Panc1 (cell line): Measurements from ENCODE around the gene CNIH2. TPM values are rescaled to one million over a fixed set of nuclear protein-coding genes. Genes with fewer than 3 reads are reported as not detected.

Experiments used
- ATAC-seq: fragments of 200-7000 bp; cut with Tn5 transposase; 2 replicates; pipeline ENCODE4 v1.9.1; 2020; ENCODE audit warnings: mild to moderate bottlenecking, moderate library complexity
- BruUV-seq: library from RNA; stranded (reverse); fragments of 400-500 nt; replicated peaks from 2 replicates; lab custom pipeline; 2021; lab: Mats Ljungman, UMichigan
- CTCF ChIA-PET: fragments of 300-600 bp; sonication (Branson Sonifier 250); formaldehyde crosslinking; loops from one replicate; lab custom pipeline; 2022; ENCODE audit warnings: antibody characterized with exemption; lab: Charles Lee
- POLR2A ChIA-PET: fragments of 300-600 bp; sonication (Branson Sonifier 250); formaldehyde crosslinking; loops from one replicate; lab custom pipeline; 2022; ENCODE audit warnings: antibody characterized with exemption; lab: Charles Lee
- DNase-seq: peaks from one replicate; pipeline ENCODE4 v3.0.0-alpha.2; 2010; ENCODE audit warnings: low read depth, low spot score
- H3K27ac ChIP-seq: 2 replicates; pipeline ENCODE4 v1.5.1; 2011; ENCODE audit warnings: mild to moderate bottlenecking, low read length, inconsistent platforms
- H3K27me3 ChIP-seq: fragments of 200-500 bp; sonication (Bioruptor generic); 2 replicates; pipeline ENCODE4 v1.6.0; 2014; ENCODE audit warnings: low read length, inconsistent platforms; ENCODE audit not compliant: control insufficient read depth, insufficient read depth
- H3K36me3 ChIP-seq: fragments of 200-500 bp; sonication (Bioruptor generic); 2 replicates; pipeline ENCODE4 v1.5.1; 2014; ENCODE audit warnings: inconsistent platforms, mild to moderate bottlenecking, low read length, moderate library complexity; ENCODE audit not compliant: control insufficient read depth, insufficient read depth
- H3K4me1 ChIP-seq: 2 replicates; pipeline ENCODE4 v1.5.1; 2011; ENCODE audit warnings: inconsistent platforms, mild to moderate bottlenecking, low read length, moderate library complexity; ENCODE audit not compliant: control insufficient read depth, insufficient read depth
- H3K4me3 ChIP-seq, 2 experiments: 2 replicates each; pipeline ENCODE4 v1.5.1; 2011 to 2012; ENCODE audit warnings: low read depth in 2 of 2, low read length in 2 of 2, mild to moderate bottlenecking in 2 of 2, inconsistent platforms in 1 of 2, moderate library complexity in 1 of 2
- H3K9me3 ChIP-seq: fragments of 200-500 bp; sonication (Bioruptor generic); 2 replicates; pipeline ENCODE4 v1.5.1; 2014; ENCODE audit warnings: low read depth, mild to moderate bottlenecking, inconsistent platforms, low read length, moderate library complexity; ENCODE audit not compliant: control insufficient read depth, insufficient read depth
- POLR2AphosphoS5 ChIP-seq: IDR thresholded peaks from 2 replicates; pipeline ENCODE4 v1.6.1; 2012; ENCODE audit warnings: mild to moderate bottlenecking, low read depth, low read length, moderate library complexity
- SIN3A ChIP-seq: IDR thresholded peaks from 2 replicates; pipeline ENCODE4 v1.6.1; 2012; ENCODE audit warnings: low read depth, mild to moderate bottlenecking, low read length, moderate library complexity, borderline replicate concordance; ENCODE audit not compliant: insufficient read depth
- TCF7L2 ChIP-seq: IDR thresholded peaks from 2 replicates; pipeline ENCODE4 v1.6.1; 2011; ENCODE audit warnings: mild to moderate bottlenecking, low read depth, low read length, inconsistent platforms
- in situ Hi-C: cut with HindIII; loops from 2 replicates; pipeline ENCODE4 v1.10.0; 2016; ENCODE audit warnings: low sequenced_read_pairs, low pct_unique_long_range_greater_than_20kb
- intact Hi-C: fragments of 100-400 bp; cut with micrococcal nuclease; formaldehyde crosslinking; loops from one replicate; pipeline ENCODE4 v1.10.0; 2022; ENCODE audit not compliant: unreplicated experiment
- total RNA-seq: library from RNA; stranded (reverse); gene quantifications from one replicate; pipeline ENCODE4 v1.2.1, GENCODE V29; 2021; ENCODE audit not compliant: unreplicated experiment
- TF ChIP-seq, protein P1 (sequence below), 2 experiments: IDR thresholded peaks; 2 replicates each; pipeline ENCODE4 v1.6.1; 2011 to 2012; ENCODE audit warnings: low read depth in 2 of 2, control low read depth in 1 of 2, low read length in 1 of 2, mild to moderate bottlenecking in 1 of 2, moderate library complexity in 1 of 2; ENCODE audit not compliant: insufficient read depth in 1 of 2
- TF ChIP-seq, protein P2 (sequence below): fragments of 450-650 bp; IDR thresholded peaks from 2 replicates; pipeline ENCODE4 v1.5.1; 2017; ENCODE audit warnings: mild to moderate bottlenecking

The CNIH2 gene
- total RNA-seq, 1 experiment from 2014 or later, result 9.3 TPM

DNA sequence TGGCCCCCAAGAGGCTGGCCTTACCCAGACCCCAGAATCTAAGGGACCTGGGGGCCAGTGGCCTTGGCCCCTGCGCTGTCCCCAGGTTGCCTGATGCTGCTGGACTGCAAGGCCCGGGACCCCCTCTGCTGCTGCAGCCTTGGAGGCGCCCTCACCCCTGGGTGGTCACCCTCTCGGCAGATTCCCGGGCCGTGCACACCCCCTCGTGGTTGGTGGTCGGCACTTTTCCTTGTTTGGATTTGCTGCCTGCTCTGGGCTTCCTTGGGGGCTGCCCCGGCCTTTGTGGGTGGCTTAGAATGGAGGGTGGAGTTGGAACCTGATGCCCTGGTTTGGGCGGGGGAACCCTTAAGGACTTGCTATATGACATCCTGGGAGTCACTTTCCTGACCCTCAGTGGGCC is 53.0 kb downstream of the CNIH2 start:
- intact Hi-C loops (no loop called here), in situ Hi-C loops (no loop called here)
- no peaks in the 10 kb centered on the region for H3K36me3 ChIP-seq
- DNase-seq (no peak), ATAC-seq (no peak)
- TF ChIP-seq POLR2AphosphoS5 (no peak), SIN3A (no peak)
- TF ChIP-seq, protein P1, sequence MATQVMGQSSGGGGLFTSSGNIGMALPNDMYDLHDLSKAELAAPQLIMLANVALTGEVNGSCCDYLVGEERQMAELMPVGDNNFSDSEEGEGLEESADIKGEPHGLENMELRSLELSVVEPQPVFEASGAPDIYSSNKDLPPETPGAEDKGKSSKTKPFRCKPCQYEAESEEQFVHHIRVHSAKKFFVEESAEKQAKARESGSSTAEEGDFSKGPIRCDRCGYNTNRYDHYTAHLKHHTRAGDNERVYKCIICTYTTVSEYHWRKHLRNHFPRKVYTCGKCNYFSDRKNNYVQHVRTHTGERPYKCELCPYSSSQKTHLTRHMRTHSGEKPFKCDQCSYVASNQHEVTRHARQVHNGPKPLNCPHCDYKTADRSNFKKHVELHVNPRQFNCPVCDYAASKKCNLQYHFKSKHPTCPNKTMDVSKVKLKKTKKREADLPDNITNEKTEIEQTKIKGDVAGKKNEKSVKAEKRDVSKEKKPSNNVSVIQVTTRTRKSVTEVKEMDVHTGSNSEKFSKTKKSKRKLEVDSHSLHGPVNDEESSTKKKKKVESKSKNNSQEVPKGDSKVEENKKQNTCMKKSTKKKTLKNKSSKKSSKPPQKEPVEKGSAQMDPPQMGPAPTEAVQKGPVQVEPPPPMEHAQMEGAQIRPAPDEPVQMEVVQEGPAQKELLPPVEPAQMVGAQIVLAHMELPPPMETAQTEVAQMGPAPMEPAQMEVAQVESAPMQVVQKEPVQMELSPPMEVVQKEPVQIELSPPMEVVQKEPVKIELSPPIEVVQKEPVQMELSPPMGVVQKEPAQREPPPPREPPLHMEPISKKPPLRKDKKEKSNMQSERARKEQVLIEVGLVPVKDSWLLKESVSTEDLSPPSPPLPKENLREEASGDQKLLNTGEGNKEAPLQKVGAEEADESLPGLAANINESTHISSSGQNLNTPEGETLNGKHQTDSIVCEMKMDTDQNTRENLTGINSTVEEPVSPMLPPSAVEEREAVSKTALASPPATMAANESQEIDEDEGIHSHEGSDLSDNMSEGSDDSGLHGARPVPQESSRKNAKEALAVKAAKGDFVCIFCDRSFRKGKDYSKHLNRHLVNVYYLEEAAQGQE (IDR thresholded peaks at IDR 0.05; ENCODE audit: insufficient read depth in 1 of 2, low read depth in 2 of 2, low read length in 1 of 2), result no peak
- TF ChIP-seq, protein P2, sequence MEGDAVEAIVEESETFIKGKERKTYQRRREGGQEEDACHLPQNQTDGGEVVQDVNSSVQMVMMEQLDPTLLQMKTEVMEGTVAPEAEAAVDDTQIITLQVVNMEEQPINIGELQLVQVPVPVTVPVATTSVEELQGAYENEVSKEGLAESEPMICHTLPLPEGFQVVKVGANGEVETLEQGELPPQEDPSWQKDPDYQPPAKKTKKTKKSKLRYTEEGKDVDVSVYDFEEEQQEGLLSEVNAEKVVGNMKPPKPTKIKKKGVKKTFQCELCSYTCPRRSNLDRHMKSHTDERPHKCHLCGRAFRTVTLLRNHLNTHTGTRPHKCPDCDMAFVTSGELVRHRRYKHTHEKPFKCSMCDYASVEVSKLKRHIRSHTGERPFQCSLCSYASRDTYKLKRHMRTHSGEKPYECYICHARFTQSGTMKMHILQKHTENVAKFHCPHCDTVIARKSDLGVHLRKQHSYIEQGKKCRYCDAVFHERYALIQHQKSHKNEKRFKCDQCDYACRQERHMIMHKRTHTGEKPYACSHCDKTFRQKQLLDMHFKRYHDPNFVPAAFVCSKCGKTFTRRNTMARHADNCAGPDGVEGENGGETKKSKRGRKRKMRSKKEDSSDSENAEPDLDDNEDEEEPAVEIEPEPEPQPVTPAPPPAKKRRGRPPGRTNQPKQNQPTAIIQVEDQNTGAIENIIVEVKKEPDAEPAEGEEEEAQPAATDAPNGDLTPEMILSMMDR, result no peak
- peaks cover 28% of the 10 kb centered on the region for H3K4me1 ChIP-seq
- H3K27ac ChIP-seq, result no peak overlapping the region
- ChIA-PET CTCF (interaction anchor here (1.6 kb wide), 1 partner anchor 19 kb away, joined by 6 read pairs; no protein-coding TSS in a partner anchor), POLR2A (no interaction called here)
- H3K9me3 ChIP-seq, result no peaks in the 10 kb centered on the region
- no peaks in the 10 kb centered on the region for H3K27me3 ChIP-seq
- no peak overlapping the region for H3K4me3 ChIP-seq
- BruUV-seq, result no TSS peak

DNA sequence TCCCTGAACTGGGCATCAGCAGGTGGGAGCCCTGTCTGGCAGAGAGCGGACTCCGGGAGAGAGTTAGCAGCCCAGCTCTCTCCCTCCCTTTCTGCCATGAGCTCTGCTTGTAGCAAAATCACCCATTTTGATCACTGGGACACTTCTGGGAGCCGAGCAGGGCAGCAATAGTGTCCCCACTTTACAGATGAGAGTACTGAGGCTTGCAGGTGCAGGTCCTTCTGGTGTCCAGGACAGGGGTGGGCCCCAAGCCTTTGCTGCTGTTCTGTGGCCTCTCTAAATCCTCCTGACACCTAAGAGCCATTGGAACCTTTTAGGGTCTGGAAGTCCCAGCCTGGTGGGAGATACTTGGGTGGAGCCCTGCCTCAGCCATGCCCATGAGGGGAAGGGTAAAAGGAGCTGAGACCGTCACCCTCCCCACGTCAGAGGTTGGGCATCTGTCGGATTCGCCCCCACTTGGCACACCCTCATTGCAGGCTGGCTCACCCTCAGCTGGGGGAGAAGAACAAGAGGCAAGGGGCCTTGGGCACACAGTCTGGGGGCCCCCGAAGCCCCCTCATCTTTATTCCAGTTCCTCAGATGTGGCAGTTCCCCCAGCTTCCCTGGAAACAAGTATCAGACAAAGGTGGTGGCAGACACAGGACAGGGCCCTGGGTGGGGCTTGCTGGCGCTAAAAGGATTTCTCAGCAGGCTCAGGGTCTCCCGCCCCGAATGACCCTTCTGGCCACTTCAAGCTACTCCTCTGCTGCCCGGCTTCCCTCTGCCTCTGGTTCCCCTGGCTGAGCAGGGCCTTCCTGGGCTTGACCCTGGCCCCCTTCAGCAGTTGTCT is 53.8 kb downstream of the CNIH2 start:
- in situ Hi-C loops, result no loop called here
- POLR2A ChIA-PET, result no interaction called here

More for the DNA sequence above, 53.8 kb downstream of the CNIH2 start:
- Histone ChIP-seq H3K9me3 (no peaks in the 10 kb centered on the region), H3K27me3 (no peaks in the 10 kb centered on the region), H3K27ac (no peak overlapping the region), H3K36me3 (no peaks in the 10 kb centered on the region), H3K4me3 (no peak overlapping the region), H3K4me1 (peaks cover 27% of the 10 kb centered on the region)
- CTCF ChIA-PET, result interaction anchor here (1.6 kb wide), 1 partner anchor 20 kb away, joined by 6 read pairs; no protein-coding TSS in a partner anchor
- DNase-seq (no peak), ATAC-seq (no peak)
- BruUV-seq, result no TSS peak
- TF ChIP-seq TCF7L2 (no peak), POLR2AphosphoS5 (no peak), SIN3A (no peak)
- TF ChIP-seq, protein P1 (IDR thresholded peaks at IDR 0.05; ENCODE audit: insufficient read depth in 1 of 2, low read depth in 2 of 2, low read length in 1 of 2), result no peak
- TF ChIP-seq, protein P2, result no peak
- intact Hi-C loops, result no loop called here
